Vagina (tissue), 2 donors: Measurements from ENCODE around the gene NRG3.

Experiments used
- CTCF ChIP-seq, 3 experiments: fragments of 450-650 bp in 2 of 3; fragments of 200-600 bp in 1 of 3; sonication (generic) in 1 of 3; IDR thresholded peaks; one replicate each; pipeline ENCODE4 v1.5.1; 2017 to 2019; ENCODE audit warnings: antibody characterized with exemption in 3 of 3, mild to moderate bottlenecking in 2 of 3, moderate library complexity in 2 of 3
- POLR2A ChIP-seq, 2 donors: fragments of 450-650 bp; IDR thresholded peaks; one replicate each; pipeline ENCODE4 v1.6.1; 2017; ENCODE audit warnings: antibody characterized with exemption in 2 of 2, mild to moderate bottlenecking in 2 of 2, moderate library complexity in 2 of 2

- no peak for TF ChIP-seq CTCF (IDR thresholded peaks at IDR 0.05)
- no peak for TF ChIP-seq POLR2A (IDR thresholded peaks at IDR 0.05)
Observed at GRCh38 chr10:82289945-82290344, 415.0 kb downstream of the NRG3 start.
